ENCODE data around the gene TBC1D1. TPM values are rescaled to one million over a fixed set of nuclear protein-coding genes. Genes with fewer than 3 reads are reported as not detected.

The TBC1D1 gene
- total and polyA plus RNA-seq, 4 experiments from 2014 or later = 15.3 to 46.7 (median 34.3) TPM

DNA sequence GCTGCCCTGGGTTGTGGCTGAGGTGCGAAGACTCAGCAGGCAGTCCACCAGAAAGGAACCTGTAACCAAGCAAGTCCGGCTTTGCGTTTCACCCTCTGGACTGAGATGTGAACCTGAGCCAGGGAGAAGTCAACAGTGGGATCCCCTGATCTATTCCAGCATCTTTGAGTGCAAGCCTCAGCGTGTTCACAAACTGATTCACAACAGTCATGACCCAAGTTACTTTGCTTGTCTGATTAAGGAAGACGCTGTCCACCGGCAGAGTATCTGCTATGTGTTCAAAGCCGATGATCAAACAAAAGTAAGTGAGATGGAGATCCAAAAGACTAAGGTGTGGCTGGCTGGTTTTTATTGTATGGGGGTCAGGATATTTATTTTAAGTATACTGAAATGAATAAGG lies 11.3 kb downstream of the TBC1D1 start:
- H3K27ac Mint-ChIP-seq = no peak overlapping the region
- peaks cover 21% of the 10 kb centered on the region for H3K4me1 ChIP-seq (ENCODE audit: insufficient read depth, low read length)
- H3K36me3 ChIP-seq (ENCODE audit: insufficient read depth, low read length) = peaks cover 14% of the 10 kb centered on the region
- peaks cover 29 to 68% (median 53%) of the 10 kb centered on the region in 4 donors for H3K4me1 Mint-ChIP-seq
- peaks cover 0 to 2% (median 0%) of the 10 kb centered on the region in 8 donors for H3K9me3 Mint-ChIP-seq
- H3K27me3 Mint-ChIP-seq = no peaks in the 10 kb centered on the region
- peaks cover 50 to 54% of the 10 kb centered on the region in 2 donors for H3K36me3 Mint-ChIP-seq
- no peak overlapping the region for H3K4me3 ChIP-seq (ENCODE audit: low read length in 2 of 2)
- ChIA-PET POLR2A (ENCODE audit: partially characterized antibody) (no interaction called here), CTCF (ENCODE audit: partially characterized antibody) (interaction anchor here (0.9 kb wide), 1 partner anchor 25 kb away, joined by 3 read pairs; no protein-coding TSS in a partner anchor)
- DNase-seq = no peak
- no peak overlapping the region for H3K27ac ChIP-seq (ENCODE audit: low read depth, low read length)
- H3K27me3 ChIP-seq (ENCODE audit: insufficient read depth, low read length) = no peaks in the 10 kb centered on the region
- no peaks in the 10 kb centered on the region for H3K9me3 ChIP-seq (ENCODE audit: control insufficient read depth in 1 of 2, low read length in 2 of 2)
- no peak overlapping the region for H3K4me3 Mint-ChIP-seq
- intact Hi-C loops (cut with micrococcal nuclease) = no loop called here

- peaks cover 32 to 71% (median 52%) of the 10 kb centered on the region in 4 donors for H3K4me1 Mint-ChIP-seq
- ChIA-PET CTCF (ENCODE audit: partially characterized antibody) (interaction anchor here (0.9 to 1.1 kb wide), 2 partner anchors 16 to 24 kb away, joined by 3 read pairs; no protein-coding TSS in a partner anchor), POLR2A (ENCODE audit: partially characterized antibody) (no interaction called here)
- Histone ChIP-seq H3K4me3 (ENCODE audit: low read length in 2 of 2) (no peak overlapping the region), H3K36me3 (ENCODE audit: insufficient read depth, low read length) (peaks cover 14% of the 10 kb centered on the region), H3K27ac (ENCODE audit: low read depth, low read length) (no peak overlapping the region), H3K27me3 (ENCODE audit: insufficient read depth, low read length) (no peaks in the 10 kb centered on the region), H3K9me3 (ENCODE audit: control insufficient read depth in 1 of 2, low read length in 2 of 2) (no peaks in the 10 kb centered on the region), H3K4me1 (ENCODE audit: insufficient read depth, low read length) (peaks cover 16% of the 10 kb centered on the region)
- peaks cover 0 to 2% (median 0%) of the 10 kb centered on the region in 8 donors for H3K9me3 Mint-ChIP-seq
- peaks cover 50 to 61% of the 10 kb centered on the region in 2 donors for H3K36me3 Mint-ChIP-seq
- intact Hi-C loops (cut with micrococcal nuclease) = no loop called here
- H3K27ac Mint-ChIP-seq = peak overlapping the region in 2 of 7 donors; percentile 12 to 26
- no peaks in the 10 kb centered on the region for H3K27me3 Mint-ChIP-seq
- peak overlapping the region in 2 of 8 donors; percentile 13 to 45 for H3K4me3 Mint-ChIP-seq
- no peak for DNase-seq
Observed at GRCh38 chr4:37902738-37903693, 12.1 kb downstream of the TBC1D1 start.

GRCh38 chr4:37903901-37904300 lies 13.0 kb downstream of the TBC1D1 start:
- DNase-seq = no peak
- peak overlapping the region in 1 of 7 donors; percentile 26 for H3K27ac Mint-ChIP-seq
- H3K4me3 Mint-ChIP-seq = no peak overlapping the region
- POLR2A ChIA-PET (ENCODE audit: partially characterized antibody) = no interaction called here
- peaks cover 14% of the 10 kb centered on the region for H3K36me3 ChIP-seq (ENCODE audit: insufficient read depth, low read length)
- no peaks in the 10 kb centered on the region for H3K27me3 Mint-ChIP-seq
- CTCF ChIA-PET (ENCODE audit: partially characterized antibody) = interaction anchor here (1.0 to 1.1 kb wide), 2 partner anchors 12 to 17 kb away, joined by 3 read pairs; no protein-coding TSS in a partner anchor
- no peaks in the 10 kb centered on the region for H3K27me3 ChIP-seq (ENCODE audit: insufficient read depth, low read length)
- peaks cover 50 to 66% of the 10 kb centered on the region in 2 donors for H3K36me3 Mint-ChIP-seq
- peaks cover 0 to 2% (median 0%) of the 10 kb centered on the region in 8 donors for H3K9me3 Mint-ChIP-seq
- peaks cover 36 to 72% (median 49%) of the 10 kb centered on the region in 4 donors for H3K4me1 Mint-ChIP-seq
- no peaks in the 10 kb centered on the region for H3K9me3 ChIP-seq (ENCODE audit: control insufficient read depth in 1 of 2, low read length in 2 of 2)
- intact Hi-C loops (cut with micrococcal nuclease) = no loop called here
- H3K4me3 ChIP-seq (ENCODE audit: low read length in 2 of 2) = no peak overlapping the region
- no peak overlapping the region for H3K27ac ChIP-seq (ENCODE audit: low read depth, low read length)
- peaks cover 16% of the 10 kb centered on the region for H3K4me1 ChIP-seq (ENCODE audit: insufficient read depth, low read length)

DNA sequence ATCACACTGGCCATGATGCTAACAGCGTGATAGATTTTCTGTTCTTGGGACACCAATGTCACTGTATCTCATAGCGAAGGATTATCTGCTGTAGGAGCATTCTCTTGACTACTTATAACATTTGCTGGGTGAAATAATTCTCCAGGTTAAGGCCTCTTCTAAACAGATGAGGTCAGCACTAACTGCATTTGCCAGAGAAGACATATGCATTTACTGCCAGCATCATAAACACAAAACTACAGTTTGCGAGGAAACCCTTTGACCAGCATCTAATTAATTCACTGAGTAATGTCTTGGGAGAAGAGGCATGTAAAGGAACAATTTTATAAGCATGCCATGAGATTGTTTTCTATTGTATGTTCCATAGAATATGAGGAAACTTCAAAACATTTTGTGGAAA lies 13.9 kb downstream of the TBC1D1 start:
- peaks cover 32 to 69% (median 48%) of the 10 kb centered on the region in 4 donors for H3K4me1 Mint-ChIP-seq
- no peak overlapping the region for H3K4me3 Mint-ChIP-seq
- H3K9me3 Mint-ChIP-seq = no peaks in the 10 kb centered on the region
- peaks cover 48 to 67% of the 10 kb centered on the region in 2 donors for H3K36me3 Mint-ChIP-seq
- ChIA-PET CTCF (ENCODE audit: partially characterized antibody) (no interaction called here), POLR2A (ENCODE audit: partially characterized antibody) (no interaction called here)
- no peaks in the 10 kb centered on the region for H3K27me3 Mint-ChIP-seq
- H3K4me3 ChIP-seq (ENCODE audit: low read length in 2 of 2) = no peak overlapping the region
- H3K27ac ChIP-seq (ENCODE audit: low read depth, low read length) = no peak overlapping the region
- no peaks in the 10 kb centered on the region for H3K9me3 ChIP-seq (ENCODE audit: control insufficient read depth in 1 of 2, low read length in 2 of 2)
- H3K27me3 ChIP-seq (ENCODE audit: insufficient read depth, low read length) = no peaks in the 10 kb centered on the region
- H3K4me1 ChIP-seq (ENCODE audit: insufficient read depth, low read length) = peaks cover 16% of the 10 kb centered on the region
- intact Hi-C loops (cut with micrococcal nuclease) = no loop called here
- no peak for DNase-seq
- no peak overlapping the region for H3K27ac Mint-ChIP-seq
- H3K36me3 ChIP-seq (ENCODE audit: insufficient read depth, low read length) = peaks cover 14% of the 10 kb centered on the region

GRCh38 chr4:37905533-37906169 lies 14.8 kb downstream of the TBC1D1 start:
- H3K4me1 ChIP-seq (ENCODE audit: insufficient read depth, low read length) = peaks cover 16% of the 10 kb centered on the region
- ChIA-PET POLR2A (ENCODE audit: partially characterized antibody) (no interaction called here), CTCF (ENCODE audit: partially characterized antibody) (no interaction called here)
- no peak for DNase-seq
- peaks cover 28 to 64% (median 42%) of the 10 kb centered on the region in 4 donors for H3K4me1 Mint-ChIP-seq
- no peak overlapping the region for H3K27ac ChIP-seq (ENCODE audit: low read depth, low read length)
- H3K36me3 ChIP-seq (ENCODE audit: insufficient read depth, low read length) = peaks cover 14% of the 10 kb centered on the region
- no peaks in the 10 kb centered on the region for H3K27me3 Mint-ChIP-seq
- no peak overlapping the region for H3K4me3 ChIP-seq (ENCODE audit: low read length in 2 of 2)
- H3K9me3 Mint-ChIP-seq = no peaks in the 10 kb centered on the region
- intact Hi-C loops (cut with micrococcal nuclease) = no loop called here
- H3K27me3 ChIP-seq (ENCODE audit: insufficient read depth, low read length) = no peaks in the 10 kb centered on the region
- H3K27ac Mint-ChIP-seq = no peak overlapping the region
- H3K4me3 Mint-ChIP-seq = peak overlapping the region in 1 of 8 donors; percentile 3
- H3K9me3 ChIP-seq (ENCODE audit: control insufficient read depth in 1 of 2, low read length in 2 of 2) = no peaks in the 10 kb centered on the region
- H3K36me3 Mint-ChIP-seq = peaks cover 43 to 64% of the 10 kb centered on the region in 2 donors

- Mint-ChIP-seq H3K4me1 (peaks cover 30 to 54% (median 43%) of the 10 kb centered on the region in 4 donors), H3K4me3 (no peak overlapping the region), H3K27ac (no peak overlapping the region), H3K9me3 (no peaks in the 10 kb centered on the region), H3K27me3 (no peaks in the 10 kb centered on the region), H3K36me3 (peaks cover 34 to 45% of the 10 kb centered on the region in 2 donors)
- no peaks in the 10 kb centered on the region for H3K9me3 ChIP-seq (ENCODE audit: control insufficient read depth in 1 of 2, low read length in 2 of 2)
- intact Hi-C loops (cut with micrococcal nuclease) = no loop called here
- H3K27me3 ChIP-seq (ENCODE audit: insufficient read depth, low read length) = no peaks in the 10 kb centered on the region
- no peak overlapping the region for H3K27ac ChIP-seq (ENCODE audit: low read depth, low read length)
- POLR2A ChIA-PET (ENCODE audit: partially characterized antibody) = no interaction called here
- no peak for DNase-seq
- H3K36me3 ChIP-seq (ENCODE audit: insufficient read depth, low read length) = no peaks in the 10 kb centered on the region
- H3K4me1 ChIP-seq (ENCODE audit: insufficient read depth, low read length) = no peaks in the 10 kb centered on the region
- CTCF ChIA-PET (ENCODE audit: partially characterized antibody) = no interaction called here
- H3K4me3 ChIP-seq (ENCODE audit: low read length in 2 of 2) = no peak overlapping the region
Observed at GRCh38 chr4:37908488-37909331, 17.8 kb downstream of the TBC1D1 start.

All from CD4-positive, alpha-beta memory T cell (primary cell).